ENCODE measurements around the gene DOCK2. TPM values are rescaled to one million over a fixed set of nuclear protein-coding genes. Genes with fewer than 3 reads are reported as not detected.

DOCK2 gene
- total and polyA plus RNA-seq, 2 donors (not counting 3 experiments of a cell fraction or from before 2014, with no cell fraction given) = 0.62 to 4.8 TPM

- no peak overlapping the region for H3K9ac ChIP-seq (replicated peaks; ENCODE audit: extremely low read depth, insufficient read depth, low read length)
- no peak for FAIRE-seq
- BruUV-seq (replicated peaks) = no TSS peak
- no peaks in the 10 kb centered on the region for H3K9me1 ChIP-seq (replicated peaks; ENCODE audit: control insufficient read depth, extremely low read depth, insufficient read depth, low read length)
- dilution Hi-C loops (cut with MboI; ENCODE audit: extremely low pct_ligation_motif_present, low sequenced_read_pairs) = no loop called here
- CTCF ChIA-PET = no interaction called here
- H3K9me3 ChIP-seq (replicated peaks; ENCODE audit: control insufficient read depth, insufficient read depth, low read length) = no peaks in the 10 kb centered on the region
- H3K4me3 ChIP-seq (replicated peaks in 1 of 3; ENCODE audit: insufficient read depth in 1 of 3, low read depth in 1 of 3, low read length in 3 of 3) = no peak overlapping the region
- no peaks in the 10 kb centered on the region for H4K20me1 ChIP-seq (replicated peaks; ENCODE audit: control insufficient read depth, extremely low read depth, insufficient read depth, low read length)
- DNase-seq (ENCODE audit: low read depth, low spot score) = no peak
- no peaks in the 10 kb centered on the region for H3K36me3 ChIP-seq (ENCODE audit: control insufficient read depth in 2 of 2, extremely low read depth in 1 of 2, insufficient read depth in 2 of 2, low read length in 2 of 2)
- H3K4me2 ChIP-seq (ENCODE audit: insufficient read depth, low read length) = no peak overlapping the region
- TF ChIP-seq POLR2AphosphoS5 (IDR thresholded peaks at IDR 0.05; ENCODE audit: insufficient read depth, low read depth, low read length) (no peak), JUN (IDR thresholded peaks at IDR 0.05; ENCODE audit: borderline replicate concordance, insufficient read depth, insufficient read length, low read depth) (no peak), EZH2 (IDR thresholded peaks at IDR 0.05; ENCODE audit: borderline replicate concordance, low read depth, low read length, severe bottlenecking) (no peak), GATA2 (IDR thresholded peaks at IDR 0.05; ENCODE audit: insufficient read depth, insufficient read length, low read depth, low read length) (no peak), FOS (IDR thresholded peaks at IDR 0.05; ENCODE audit: borderline replicate concordance, insufficient read depth, low read length) (no peak), MAX (IDR thresholded peaks at IDR 0.05; ENCODE audit: insufficient read depth, insufficient read length) (no peak), POLR2A (IDR thresholded peaks at IDR 0.05; ENCODE audit: low read depth, low read length) (no peak), MYC (IDR thresholded peaks at IDR 0.05; ENCODE audit: low read depth, low read length) (no peak), CTCF (IDR thresholded peaks at IDR 0.05; ENCODE audit: extremely low read depth in 1 of 2, insufficient read depth in 1 of 2, low read depth in 1 of 2, low read length in 2 of 2) (no peak)
- no peak overlapping the region for H2AFZ ChIP-seq (ENCODE audit: low read depth, low read length)
- H3K27ac ChIP-seq (ENCODE audit: insufficient read depth, low read depth, low read length) = no peak overlapping the region
- peaks cover 8% of the 10 kb centered on the region for H3K79me2 ChIP-seq (ENCODE audit: control insufficient read depth, insufficient read depth, low read length)
- POLR2A ChIA-PET = no interaction called here
- intact Hi-C loops (cut with micrococcal nuclease) = no loop called here
- H3K27me3 ChIP-seq (ENCODE audit: control insufficient read depth in 2 of 2, insufficient read depth in 2 of 2, low read length in 2 of 2) = no peaks in the 10 kb centered on the region
- H3K4me1 ChIP-seq (ENCODE audit: control insufficient read depth, extremely low read depth, insufficient read depth, low read length) = peaks cover 8% of the 10 kb centered on the region
Measured at GRCh38 chr5:169889572-169889971, 252.5 kb downstream of the DOCK2 start.
